HG02870 (cell line): Measurements from ENCODE around the gene IGHMBP2.

ENCODE experiments used
- ATAC-seq: cut with Tn5 transposase; IDR thresholded peaks from one replicate; pipeline ENCODE4 v1.9.1; 2021; ENCODE audit warnings: mild to moderate bottlenecking, moderate library complexity; ENCODE audit not compliant: unreplicated experiment

The IGHMBP2 gene

GRCh38 chr11:68978626-68978930 lies 74.9 kb downstream of the IGHMBP2 start:
- ATAC-seq, result no peak

DNA sequence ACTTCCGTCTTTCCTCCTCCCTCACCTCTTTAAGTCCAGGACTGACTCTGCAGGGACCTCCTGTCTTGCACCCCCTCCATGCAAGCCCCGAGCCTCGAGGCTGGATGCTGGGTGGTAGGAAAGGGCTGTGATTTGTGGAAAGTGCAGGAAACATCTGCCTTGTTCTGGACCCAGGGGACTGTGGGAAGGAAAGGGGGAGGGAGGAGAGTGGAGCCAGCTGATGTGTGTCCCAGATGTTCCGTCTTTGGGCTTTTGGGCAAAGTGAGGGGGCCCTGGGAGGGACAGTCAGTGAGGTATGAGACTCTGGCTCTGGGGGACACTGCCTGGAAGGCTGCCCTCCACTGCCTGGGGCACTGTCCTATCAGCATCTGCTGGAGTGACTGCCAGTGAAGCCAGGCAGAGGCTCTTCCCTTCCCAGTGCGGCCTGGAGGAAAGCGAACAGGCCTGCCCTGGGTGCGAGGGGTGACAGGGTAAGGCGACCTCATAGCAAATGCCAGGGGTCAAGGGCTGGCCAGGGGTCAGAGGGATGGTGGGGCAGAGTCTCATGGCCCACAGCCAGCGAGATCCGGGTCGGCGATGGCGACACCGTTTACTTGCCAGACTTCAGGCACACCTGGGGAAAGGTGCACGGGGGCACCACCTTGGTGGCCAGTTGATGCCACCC lies 75.4 kb downstream of the IGHMBP2 start:
- ATAC-seq, result no peak

DNA sequence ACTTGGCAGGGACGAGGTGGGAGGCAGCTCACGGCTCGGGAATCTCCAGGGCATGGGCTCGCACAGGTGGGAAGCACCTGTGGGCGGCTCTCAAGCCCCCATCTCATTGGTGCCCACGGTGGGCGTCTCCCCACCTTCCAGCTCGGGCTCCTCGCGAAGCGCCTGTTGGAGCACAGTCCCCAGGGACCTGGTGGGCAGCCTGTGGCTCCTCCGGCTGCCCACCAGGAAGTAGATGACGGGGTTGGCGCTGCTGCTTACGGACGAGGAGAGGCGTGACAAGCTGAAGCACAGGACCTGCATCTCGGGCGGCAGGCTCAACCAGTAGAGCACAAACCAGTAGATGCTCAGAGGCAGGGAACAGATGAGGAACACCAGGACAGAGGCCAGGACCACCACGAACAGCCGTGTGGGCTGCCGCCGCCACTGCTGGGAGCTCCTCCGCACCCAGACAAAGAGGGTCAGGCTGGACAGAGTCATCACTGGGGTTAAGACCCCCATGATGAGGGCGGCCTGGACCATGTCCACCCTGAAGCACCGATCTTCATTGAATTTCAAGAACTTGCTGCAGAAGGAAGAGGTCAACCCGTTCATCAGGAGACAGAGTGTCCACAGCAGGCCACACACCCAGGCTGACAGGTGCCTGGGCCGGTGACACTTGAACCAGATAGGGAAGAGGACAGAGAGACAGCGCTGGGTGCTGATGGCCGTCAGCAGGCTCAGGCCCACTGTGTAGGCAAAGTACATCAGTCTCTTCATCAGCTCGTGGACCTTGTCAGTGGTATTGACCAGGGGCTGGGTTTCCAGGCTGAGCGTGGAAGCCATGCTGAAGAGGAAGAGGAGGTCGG lies 76.5 kb downstream of the IGHMBP2 start:
- ATAC-seq, result no peak

DNA sequence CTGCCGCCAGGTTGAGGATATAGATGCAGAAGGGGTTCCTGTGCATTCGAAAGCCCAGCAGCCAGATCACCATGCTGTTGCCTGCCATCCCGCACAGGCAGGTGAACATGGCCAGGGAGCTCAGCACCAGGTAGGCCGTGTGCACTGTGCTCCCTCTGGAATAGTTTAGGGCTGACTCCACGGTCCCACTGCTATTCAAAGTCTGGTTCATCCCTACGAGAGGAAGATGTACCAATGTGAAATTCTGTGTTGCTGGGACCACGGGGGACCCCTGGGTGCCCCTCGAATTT lies 77.0 kb downstream of the IGHMBP2 start, which contains the start of gene MRGPRD:
MRGPRD (minus strand) TSS at position 211 of the 290 bp plus-strand sequence; CDS start at position 211, 0 bp downstream.
- no peak for ATAC-seq

DNA sequence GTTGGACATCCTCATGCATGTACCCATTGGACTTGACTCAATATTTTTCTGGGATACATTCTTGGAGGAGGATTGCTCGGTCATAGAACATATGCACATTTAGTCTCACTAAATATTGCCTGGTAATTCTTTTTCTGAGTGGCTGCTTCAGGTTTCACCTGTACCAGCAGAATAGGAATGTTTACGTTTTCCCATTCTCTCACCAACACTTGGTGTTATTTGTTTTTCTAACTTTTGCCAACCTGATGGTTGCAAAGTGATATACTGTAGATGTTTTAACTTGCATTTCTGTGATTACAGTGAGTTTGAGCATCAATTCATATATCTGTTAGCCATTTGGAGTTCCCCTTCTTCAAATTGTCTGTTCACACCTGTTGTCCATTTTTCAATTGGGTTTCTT lies 78.4 kb downstream of the IGHMBP2 start:
- no peak for ATAC-seq

GRCh38 chr11:68983801-68984200 lies 80.1 kb downstream of the IGHMBP2 start:
- ATAC-seq, result no peak

GRCh38 chr11:68987211-68987610 lies 83.5 kb downstream of the IGHMBP2 start:
- no peak for ATAC-seq

DNA sequence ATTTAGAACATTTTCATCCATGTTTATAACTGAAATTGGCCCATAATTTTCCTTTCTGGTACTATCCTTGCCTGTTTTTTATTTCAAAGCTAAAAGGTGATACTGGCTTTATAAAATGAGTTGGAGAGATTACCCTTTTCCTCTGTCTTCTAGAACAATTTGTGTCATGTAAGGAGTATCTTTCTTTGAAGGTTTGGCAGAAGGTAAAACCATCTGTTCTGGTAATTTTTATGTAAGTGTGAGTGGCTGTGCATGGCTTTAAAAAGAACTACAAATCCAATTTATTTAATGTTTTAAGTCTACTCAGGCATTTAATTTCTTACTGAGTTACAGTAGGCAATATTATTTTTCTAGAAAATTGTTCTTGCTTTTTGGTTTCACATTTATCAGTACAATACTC lies 84.8 kb downstream of the IGHMBP2 start:
- no peak for ATAC-seq
